ENCODE data around the gene GTPBP1. TPM values are rescaled to one million over a fixed set of nuclear protein-coding genes. Genes with fewer than 3 reads are reported as not detected.

The GTPBP1 gene
- total and polyA plus RNA-seq, 2 donors (not counting 1 experiment from before 2014, with no cell fraction given), result 77.8 to 174 TPM

DNA sequence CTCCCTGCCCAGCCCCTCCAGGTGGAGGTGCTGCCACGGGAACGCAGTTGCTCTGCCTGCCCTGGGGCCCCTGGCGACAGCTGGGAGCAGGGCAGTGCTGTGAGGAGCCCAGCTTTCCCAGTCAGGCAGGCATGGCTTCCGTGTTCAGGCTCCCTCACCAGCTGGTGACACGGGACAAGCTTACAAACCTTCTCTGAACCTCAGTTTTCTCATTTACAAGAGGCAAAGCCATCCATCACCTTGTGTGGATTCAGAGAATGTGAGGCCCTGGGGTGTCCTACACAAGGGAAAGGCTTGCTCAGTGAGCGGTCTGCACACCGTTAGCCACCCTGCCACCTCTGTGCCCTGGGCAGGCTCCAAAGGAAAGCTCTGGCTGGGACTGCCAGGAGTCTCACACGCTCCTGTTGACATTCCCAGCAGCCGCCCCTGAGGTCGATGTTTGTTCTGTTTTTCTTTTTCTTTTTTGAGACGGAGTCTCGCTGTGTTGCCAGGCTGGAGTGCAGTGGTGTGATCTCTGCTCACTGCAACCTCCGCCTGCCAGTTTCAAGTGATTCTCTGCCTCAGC is 26.6 kb downstream of the GTPBP1 start:
- H3K4me1 Mint-ChIP-seq, result peaks cover 32% of the 10 kb centered on the region
- H2AFZ ChIP-seq (ENCODE audit: insufficient read depth, low read depth, low read length, poor library complexity, severe bottlenecking), result no peak overlapping the region
- POLR2A ChIA-PET, result interaction anchor here (0.6 to 2.0 kb wide), 6 partner anchors 13 to 31 kb away, joined by 3 to 8 read pairs (median 4); partner anchors contain the start of gene GTPBP1
- peaks cover 12% of the 10 kb centered on the region for H3K79me2 ChIP-seq (ENCODE audit: control insufficient read depth, insufficient read depth, low read length)
- no peak overlapping the region for H3K4me2 ChIP-seq (replicated peaks; ENCODE audit: low read depth, low read length, poor library complexity, severe bottlenecking)
- H3K27me3 ChIP-seq (replicated peaks in 1 of 4; ENCODE audit: control extremely low read depth in 1 of 4, control insufficient read depth in 3 of 4, insufficient read depth in 4 of 4, low read length in 3 of 4), result no peaks in the 10 kb centered on the region
- H3K27me3 Mint-ChIP-seq, result no peaks in the 10 kb centered on the region
- CTCF ChIA-PET, result interaction anchor here (0.6 to 8.3 kb wide), 13 partner anchors 10 to 393 kb away, joined by 3 to 81 read pairs (median 5); partner anchors contain the start of genes CBX6, NPTXR and TOMM22
- 93% methylated on average over 11 of the region's 13 CpGs for WGBS (ENCODE audit: insufficient coverage)
- no peaks in the 10 kb centered on the region for H3K9me3 Mint-ChIP-seq (ENCODE audit: insufficient read depth)
- no peak overlapping the region for H3K9ac ChIP-seq (ENCODE audit: low read length)
- H4K20me1 ChIP-seq (ENCODE audit: control insufficient read depth, insufficient read depth, low read length, poor library complexity, severe bottlenecking), result peaks cover 92% of the 10 kb centered on the region
- H3K4me3 ChIP-seq (ENCODE audit: control extremely low read depth in 1 of 5, extremely low read depth in 1 of 5, insufficient read depth in 1 of 5, low read depth in 2 of 5, low read length in 4 of 5), result no peak overlapping the region
- no peak overlapping the region for H3K4me3 Mint-ChIP-seq
- H3K36me3 ChIP-seq (replicated peaks in 1 of 2; ENCODE audit: control extremely low read depth in 1 of 2, control insufficient read depth in 1 of 2, extremely low read depth in 1 of 2, insufficient read depth in 2 of 2, low read length in 1 of 2), result peaks cover 4 to 89% of the 10 kb centered on the region in 2 experiments
- H3K4me1 ChIP-seq (ENCODE audit: control insufficient read depth in 2 of 2, insufficient read depth in 2 of 2, low read length in 2 of 2), result peaks cover 0 to 18% of the 10 kb centered on the region in 2 donors
- no peak for ATAC-seq (ENCODE audit: low read depth)
- H3K27ac ChIP-seq (ENCODE audit: low read length in 2 of 2), result no peak overlapping the region
- intact Hi-C loops (cut with micrococcal nuclease), result no loop called here
- peak overlapping the region; percentile 63 for H3K27ac Mint-ChIP-seq
- H3K9me3 ChIP-seq (ENCODE audit: control extremely low read depth in 1 of 3, control insufficient read depth in 2 of 3, insufficient read depth in 1 of 3, low read length in 2 of 3), result no peaks in the 10 kb centered on the region
- TF ChIP-seq, protein P1, sequence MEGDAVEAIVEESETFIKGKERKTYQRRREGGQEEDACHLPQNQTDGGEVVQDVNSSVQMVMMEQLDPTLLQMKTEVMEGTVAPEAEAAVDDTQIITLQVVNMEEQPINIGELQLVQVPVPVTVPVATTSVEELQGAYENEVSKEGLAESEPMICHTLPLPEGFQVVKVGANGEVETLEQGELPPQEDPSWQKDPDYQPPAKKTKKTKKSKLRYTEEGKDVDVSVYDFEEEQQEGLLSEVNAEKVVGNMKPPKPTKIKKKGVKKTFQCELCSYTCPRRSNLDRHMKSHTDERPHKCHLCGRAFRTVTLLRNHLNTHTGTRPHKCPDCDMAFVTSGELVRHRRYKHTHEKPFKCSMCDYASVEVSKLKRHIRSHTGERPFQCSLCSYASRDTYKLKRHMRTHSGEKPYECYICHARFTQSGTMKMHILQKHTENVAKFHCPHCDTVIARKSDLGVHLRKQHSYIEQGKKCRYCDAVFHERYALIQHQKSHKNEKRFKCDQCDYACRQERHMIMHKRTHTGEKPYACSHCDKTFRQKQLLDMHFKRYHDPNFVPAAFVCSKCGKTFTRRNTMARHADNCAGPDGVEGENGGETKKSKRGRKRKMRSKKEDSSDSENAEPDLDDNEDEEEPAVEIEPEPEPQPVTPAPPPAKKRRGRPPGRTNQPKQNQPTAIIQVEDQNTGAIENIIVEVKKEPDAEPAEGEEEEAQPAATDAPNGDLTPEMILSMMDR (IDR thresholded peaks at IDR 0.05), result no peak
- no peak for TF ChIP-seq EZH2 (IDR thresholded peaks at IDR 0.05; ENCODE audit: borderline replicate concordance, insufficient read depth, low read depth, low read length, poor library complexity, severe bottlenecking)
- DNase-seq, result no peak

DNA sequence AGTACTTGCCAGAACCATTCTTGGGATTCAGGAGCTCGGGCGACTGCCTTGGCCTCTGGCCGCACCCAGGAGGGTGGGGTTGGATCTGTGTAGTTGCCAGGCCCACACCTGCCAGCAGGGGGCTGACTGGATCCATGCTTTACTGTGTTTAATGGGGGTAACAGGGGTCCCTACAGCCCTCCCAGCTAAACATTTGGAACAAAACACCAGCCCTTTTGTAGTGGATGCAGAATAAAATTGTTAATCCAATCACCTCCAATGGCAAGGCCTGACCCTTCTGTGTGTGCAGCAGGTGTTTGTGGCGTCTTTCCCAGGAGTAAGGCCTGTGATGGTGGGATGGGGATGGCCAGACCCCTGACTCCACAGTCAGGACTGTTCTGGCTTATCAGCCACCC is 27.6 kb downstream of the GTPBP1 start:
- Mint-ChIP-seq H3K27ac (peak overlapping the region; percentile 78), H3K9me3 (ENCODE audit: insufficient read depth) (no peaks in the 10 kb centered on the region), H3K27me3 (no peaks in the 10 kb centered on the region), H3K4me1 (peaks cover 33% of the 10 kb centered on the region), H3K4me3 (no peak overlapping the region)
- DNase-seq (peak; percentile 69), ATAC-seq (ENCODE audit: low read depth) (peak; percentile 68)
- H3K4me2 ChIP-seq (replicated peaks; ENCODE audit: low read depth, low read length, poor library complexity, severe bottlenecking), result no peak overlapping the region
- WGBS (ENCODE audit: insufficient coverage), result 45% methylated on average over 4 of the region's 4 CpGs
- H2AFZ ChIP-seq (ENCODE audit: insufficient read depth, low read depth, low read length, poor library complexity, severe bottlenecking), result no peak overlapping the region
- TF ChIP-seq EZH2 (IDR thresholded peaks at IDR 0.05; ENCODE audit: borderline replicate concordance, insufficient read depth, low read depth, low read length, poor library complexity, severe bottlenecking), result no peak
- TF ChIP-seq, protein P1 (IDR thresholded peaks at IDR 0.05), result peak; percentile 84
- H3K27ac ChIP-seq (ENCODE audit: low read length in 2 of 2), result peak overlapping the region in 1 of 2 donors; percentile 61
- peaks cover 0 to 18% of the 10 kb centered on the region in 2 donors for H3K4me1 ChIP-seq (ENCODE audit: control insufficient read depth in 2 of 2, insufficient read depth in 2 of 2, low read length in 2 of 2)
- peaks cover 4 to 89% of the 10 kb centered on the region in 2 experiments for H3K36me3 ChIP-seq (replicated peaks in 1 of 2; ENCODE audit: control extremely low read depth in 1 of 2, control insufficient read depth in 1 of 2, extremely low read depth in 1 of 2, insufficient read depth in 2 of 2, low read length in 1 of 2)
- no peaks in the 10 kb centered on the region for H3K9me3 ChIP-seq (ENCODE audit: control extremely low read depth in 1 of 3, control insufficient read depth in 2 of 3, insufficient read depth in 1 of 3, low read length in 2 of 3)
- ChIA-PET POLR2A (interaction anchor here (1.2 to 2.0 kb wide), 3 partner anchors 18 to 30 kb away, joined by 3 to 5 read pairs (median 4); partner anchors contain the start of gene GTPBP1), CTCF (interaction anchor here (1.0 to 8.3 kb wide), 20 partner anchors 8 to 392 kb away, joined by 3 to 81 read pairs (median 6); partner anchors contain the start of genes CBX6, NPTXR, SUN2 and TOMM22)
- H3K27me3 ChIP-seq (replicated peaks in 1 of 4; ENCODE audit: control extremely low read depth in 1 of 4, control insufficient read depth in 3 of 4, insufficient read depth in 4 of 4, low read length in 3 of 4), result no peaks in the 10 kb centered on the region
- peaks cover 95% of the 10 kb centered on the region for H4K20me1 ChIP-seq (ENCODE audit: control insufficient read depth, insufficient read depth, low read length, poor library complexity, severe bottlenecking)
- H3K4me3 ChIP-seq (ENCODE audit: control extremely low read depth in 1 of 5, extremely low read depth in 1 of 5, insufficient read depth in 1 of 5, low read depth in 2 of 5, low read length in 4 of 5), result no peak overlapping the region
- H3K9ac ChIP-seq (ENCODE audit: low read length), result no peak overlapping the region
- intact Hi-C loops (cut with micrococcal nuclease), result loop anchor here (1.0 kb wide), 1 partner anchor 33 kb away; no protein-coding TSS in a partner anchor
- H3K79me2 ChIP-seq (ENCODE audit: control insufficient read depth, insufficient read depth, low read length), result peaks cover 8% of the 10 kb centered on the region
